Gastroesophageal sphincter (tissue), 3 donors: ENCODE results near the gene FAM120A.

Source experiments
- POLR2AphosphoS5 ChIP-seq: sonication (generic); formaldehyde crosslinking; IDR thresholded peaks from one replicate; pipeline ENCODE4 v1.6.1; 2017; ENCODE audit warnings: antibody characterized with exemption
- TF ChIP-seq, protein P1 (sequence below), 4 experiments: fragments of 200-600 bp in 2 of 4; fragments of 450-650 bp in 2 of 4; sonication (generic) in 1 of 4; IDR thresholded peaks; one replicate each; pipeline ENCODE4 v1.5.1; 2017 to 2019; ENCODE audit warnings: antibody characterized with exemption in 4 of 4, mild to moderate bottlenecking in 2 of 4, moderate library complexity in 2 of 4

DNA sequence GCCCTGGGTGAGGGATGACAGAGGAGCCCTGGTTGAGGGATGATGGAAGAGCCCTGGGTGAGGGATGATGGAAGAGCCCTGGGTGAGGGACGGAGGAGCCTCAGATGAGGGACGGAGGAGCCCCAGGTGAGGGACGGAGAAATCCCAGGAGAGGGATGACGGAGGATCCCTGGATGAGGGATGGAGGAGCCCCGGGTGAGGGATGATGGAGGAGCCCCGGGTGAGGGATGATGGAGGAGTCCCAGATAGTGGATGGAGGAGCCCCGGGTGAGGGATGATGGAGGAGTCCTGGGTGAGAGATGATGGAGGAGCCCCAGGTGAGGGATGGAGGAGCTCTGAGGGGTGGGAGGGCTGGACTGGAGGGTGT is 135.8 kb downstream of the FAM120A start:
- TF ChIP-seq, protein P1, sequence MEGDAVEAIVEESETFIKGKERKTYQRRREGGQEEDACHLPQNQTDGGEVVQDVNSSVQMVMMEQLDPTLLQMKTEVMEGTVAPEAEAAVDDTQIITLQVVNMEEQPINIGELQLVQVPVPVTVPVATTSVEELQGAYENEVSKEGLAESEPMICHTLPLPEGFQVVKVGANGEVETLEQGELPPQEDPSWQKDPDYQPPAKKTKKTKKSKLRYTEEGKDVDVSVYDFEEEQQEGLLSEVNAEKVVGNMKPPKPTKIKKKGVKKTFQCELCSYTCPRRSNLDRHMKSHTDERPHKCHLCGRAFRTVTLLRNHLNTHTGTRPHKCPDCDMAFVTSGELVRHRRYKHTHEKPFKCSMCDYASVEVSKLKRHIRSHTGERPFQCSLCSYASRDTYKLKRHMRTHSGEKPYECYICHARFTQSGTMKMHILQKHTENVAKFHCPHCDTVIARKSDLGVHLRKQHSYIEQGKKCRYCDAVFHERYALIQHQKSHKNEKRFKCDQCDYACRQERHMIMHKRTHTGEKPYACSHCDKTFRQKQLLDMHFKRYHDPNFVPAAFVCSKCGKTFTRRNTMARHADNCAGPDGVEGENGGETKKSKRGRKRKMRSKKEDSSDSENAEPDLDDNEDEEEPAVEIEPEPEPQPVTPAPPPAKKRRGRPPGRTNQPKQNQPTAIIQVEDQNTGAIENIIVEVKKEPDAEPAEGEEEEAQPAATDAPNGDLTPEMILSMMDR (IDR thresholded peaks at IDR 0.05): no peak
- TF ChIP-seq POLR2AphosphoS5: no peak
